Cardiac fibroblast (primary cell): Measurements from ENCODE around the gene EHMT1.
"Not testable (repeated sequence)": the region's sequence is repeated elsewhere in the genome, so short reads cannot be mapped to it uniquely, and the experiment has no call there.

ENCODE experiments used
- DNase-seq, 2 donors: peaks; one replicate each; pipeline versions ENCODE4 v3.0.0 to v3.0.0-alpha.2; 2010; ENCODE audit warnings: low read depth in 2 of 2
- H3K4me3 ChIP-seq, 2 donors: replicated peaks in 1 of 2; 1 replicate in 1 of 2; 2 replicates in 1 of 2; pipeline ENCODE4 v1.5.1; 2011; ENCODE audit warnings: low read depth in 2 of 2, low read length in 2 of 2, mild to moderate bottlenecking in 2 of 2, moderate library complexity in 1 of 2
- TF ChIP-seq, protein P1 (sequence below): IDR thresholded peaks from one replicate; pipeline ENCODE4 v1.5.1; 2011; ENCODE audit warnings: low read depth, mild to moderate bottlenecking, low read length, inconsistent platforms

EHMT1 gene

GRCh38 chr9:137875354-137875753, 256.5 kb downstream of the EHMT1 start:
- no peak for DNase-seq
- TF ChIP-seq, protein P1, sequence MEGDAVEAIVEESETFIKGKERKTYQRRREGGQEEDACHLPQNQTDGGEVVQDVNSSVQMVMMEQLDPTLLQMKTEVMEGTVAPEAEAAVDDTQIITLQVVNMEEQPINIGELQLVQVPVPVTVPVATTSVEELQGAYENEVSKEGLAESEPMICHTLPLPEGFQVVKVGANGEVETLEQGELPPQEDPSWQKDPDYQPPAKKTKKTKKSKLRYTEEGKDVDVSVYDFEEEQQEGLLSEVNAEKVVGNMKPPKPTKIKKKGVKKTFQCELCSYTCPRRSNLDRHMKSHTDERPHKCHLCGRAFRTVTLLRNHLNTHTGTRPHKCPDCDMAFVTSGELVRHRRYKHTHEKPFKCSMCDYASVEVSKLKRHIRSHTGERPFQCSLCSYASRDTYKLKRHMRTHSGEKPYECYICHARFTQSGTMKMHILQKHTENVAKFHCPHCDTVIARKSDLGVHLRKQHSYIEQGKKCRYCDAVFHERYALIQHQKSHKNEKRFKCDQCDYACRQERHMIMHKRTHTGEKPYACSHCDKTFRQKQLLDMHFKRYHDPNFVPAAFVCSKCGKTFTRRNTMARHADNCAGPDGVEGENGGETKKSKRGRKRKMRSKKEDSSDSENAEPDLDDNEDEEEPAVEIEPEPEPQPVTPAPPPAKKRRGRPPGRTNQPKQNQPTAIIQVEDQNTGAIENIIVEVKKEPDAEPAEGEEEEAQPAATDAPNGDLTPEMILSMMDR = no peak
- H3K4me3 ChIP-seq = no peak overlapping the region

GRCh38 chr9:137875846-137876245, 257.0 kb downstream of the EHMT1 start:
- H3K4me3 ChIP-seq = no peak overlapping the region
- TF ChIP-seq, protein P1 = no peak

GRCh38 chr9:137876269-137876668, 257.5 kb downstream of the EHMT1 start:
- TF ChIP-seq, protein P1 = no peak
- DNase-seq = no peak

More at GRCh38 chr9:137875846-137876245, 257.0 kb downstream of the EHMT1 start:
- DNase-seq = no peak

DNA sequence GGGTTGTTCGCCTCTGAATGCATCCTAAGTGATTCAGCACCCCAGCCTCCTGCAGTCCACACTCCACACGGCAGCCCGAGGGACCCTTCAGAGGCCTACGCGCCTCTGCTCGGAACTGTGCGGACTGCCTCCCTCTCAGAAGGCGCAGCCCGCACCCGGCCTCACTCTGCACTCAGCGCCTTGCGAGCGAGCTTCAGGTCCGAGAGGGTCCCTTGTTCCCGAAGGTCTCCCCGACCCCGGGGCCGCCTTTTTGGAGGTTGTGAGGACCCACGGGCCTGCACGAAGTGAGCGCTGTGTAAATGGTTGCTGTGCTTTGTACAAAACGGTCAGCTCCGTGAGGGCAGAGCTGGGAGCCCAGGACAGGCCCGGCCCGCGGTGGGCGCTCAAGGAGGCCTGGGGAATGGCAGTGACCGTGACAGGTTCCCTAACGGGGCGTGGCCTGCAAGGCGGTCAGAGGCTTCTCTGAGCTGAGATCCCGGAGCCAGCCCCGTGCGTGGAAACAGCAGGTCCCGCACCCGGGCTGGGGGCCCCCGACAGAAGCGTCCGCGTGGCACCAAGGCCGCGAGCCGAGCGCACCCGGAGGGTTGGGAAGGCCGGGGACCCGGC, 258.1 kb downstream of the EHMT1 start:
- DNase-seq = no peak
- TF ChIP-seq, protein P1 = no peak
- H3K4me3 ChIP-seq = no peak overlapping the region

More at GRCh38 chr9:137876269-137876668, 257.5 kb downstream of the EHMT1 start:
- H3K4me3 ChIP-seq = no peak overlapping the region

DNA sequence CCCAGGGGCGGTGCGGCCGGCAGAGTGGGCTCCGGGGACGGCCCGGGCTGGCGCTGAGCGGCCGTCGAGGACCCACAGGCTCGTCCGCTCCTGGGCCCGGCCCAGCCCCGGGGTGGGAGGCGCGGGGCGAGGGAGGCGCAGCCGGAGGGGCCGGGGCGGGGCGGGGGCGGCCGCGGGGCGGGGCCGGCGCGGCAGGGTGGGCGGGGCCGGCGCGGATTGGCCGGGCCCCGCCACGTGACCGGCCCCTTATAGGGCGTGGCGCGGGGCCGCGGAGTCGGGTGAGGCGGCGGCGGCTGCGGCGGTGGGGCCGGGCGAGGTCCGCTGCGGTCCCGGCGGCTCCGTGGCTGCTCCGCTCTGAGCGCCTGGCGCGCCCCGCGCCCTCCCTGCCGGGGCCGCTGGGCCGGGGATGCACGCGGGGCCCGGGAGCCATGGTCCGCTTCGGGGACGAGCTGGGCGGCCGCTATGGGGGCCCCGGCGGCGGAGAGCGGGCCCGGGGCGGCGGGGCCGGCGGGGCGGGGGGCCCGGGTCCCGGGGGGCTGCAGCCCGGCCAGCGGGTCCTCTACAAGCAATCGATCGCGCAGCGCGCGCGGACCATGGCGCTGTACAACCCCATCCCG, 258.8 kb downstream of the EHMT1 start, which contains the start of gene CACNA1B:
Gene CACNA1B (plus strand): TSS at position 277 of the 617 bp plus-strand sequence. CDS start 152 bp downstream, at position 429.
- peak within 1 kb of the TSS in 1 of 2 donors; percentile 19 for H3K4me3 ChIP-seq
- not testable (repeated sequence) for DNase-seq

- peak; percentile 8 to 19 for DNase-seq
- TF ChIP-seq, protein P1 = no peak
- peak overlapping the region in 1 of 2 donors; percentile 19 for H3K4me3 ChIP-seq
These were observed 259.5 kb downstream of the EHMT1 start for GRCh38 chr9:137878146-137878941.

- no peak overlapping the region for H3K4me3 ChIP-seq
- TF ChIP-seq, protein P1 = no peak
- no peak for DNase-seq
These were observed 260.2 kb downstream of the EHMT1 start for GRCh38 chr9:137879052-137879451.
